GM12892 (cell line): Measurements from ENCODE around the gene PRRX1.

Experiments used
- POLR2A ChIP-seq: IDR thresholded peaks from 2 replicates; pipeline ENCODE4 v1.6.1; 2011; ENCODE audit warnings: low read depth, low read length, control low read depth
- TAF1 ChIP-seq: IDR thresholded peaks from 2 replicates; pipeline ENCODE4 v1.6.1; 2011; ENCODE audit warnings: low read depth, mild to moderate bottlenecking, control low read depth, low read length, borderline replicate concordance

GRCh38 chr1:170749549-170749948, 85.6 kb downstream of the PRRX1 start:
- TF ChIP-seq TAF1 (no peak), POLR2A (no peak)
